GM10847 (cell line): Measurements from ENCODE around the gene CDH20.

ENCODE experiments used
- POLR2A ChIP-seq: IDR thresholded peaks from 2 replicates; pipeline ENCODE4 v1.6.1; 2011; ENCODE audit not compliant: insufficient read length; ENCODE audit errors: extremely low read depth

The CDH20 gene

DNA sequence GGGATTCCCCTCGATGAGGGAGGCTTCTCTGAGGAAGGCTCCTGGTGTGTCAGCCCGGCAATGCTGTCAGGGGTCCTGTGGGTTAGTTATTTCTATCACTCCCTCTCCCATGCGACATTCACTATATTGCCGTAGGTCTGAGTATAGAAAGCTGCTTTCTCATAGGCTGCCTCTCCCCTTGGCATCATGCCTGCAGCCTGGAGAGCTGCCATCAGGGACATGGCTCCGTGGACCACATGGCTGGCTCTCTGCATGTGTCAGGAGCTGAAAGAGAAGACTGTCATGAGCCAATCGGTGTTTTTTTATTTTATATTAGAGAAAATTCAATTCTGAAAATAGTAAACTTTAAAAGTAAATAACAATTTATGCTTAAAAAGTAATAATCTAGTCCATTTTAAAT lies 198.0 kb downstream of the CDH20 start:
- TF ChIP-seq POLR2A: no peak

DNA sequence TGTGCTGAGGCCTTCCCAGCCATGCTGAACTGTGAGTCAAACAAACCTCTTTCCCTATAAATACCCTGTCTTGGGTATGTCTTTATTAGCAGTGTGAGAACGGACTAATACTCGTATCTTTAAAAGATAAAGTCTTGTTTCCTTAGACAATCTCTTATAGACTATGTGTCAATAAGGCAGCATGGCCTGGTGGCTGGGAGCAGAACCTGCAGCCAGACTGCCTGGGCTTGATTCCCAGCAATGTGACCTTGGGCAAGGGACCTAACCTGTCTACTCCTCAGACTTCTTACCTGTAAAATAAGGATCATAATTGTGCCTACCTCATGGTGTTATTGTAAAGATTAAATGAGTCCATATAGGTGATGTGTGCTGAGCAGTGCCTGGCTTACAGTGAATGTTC lies 198.7 kb downstream of the CDH20 start:
- TF ChIP-seq POLR2A: no peak

DNA sequence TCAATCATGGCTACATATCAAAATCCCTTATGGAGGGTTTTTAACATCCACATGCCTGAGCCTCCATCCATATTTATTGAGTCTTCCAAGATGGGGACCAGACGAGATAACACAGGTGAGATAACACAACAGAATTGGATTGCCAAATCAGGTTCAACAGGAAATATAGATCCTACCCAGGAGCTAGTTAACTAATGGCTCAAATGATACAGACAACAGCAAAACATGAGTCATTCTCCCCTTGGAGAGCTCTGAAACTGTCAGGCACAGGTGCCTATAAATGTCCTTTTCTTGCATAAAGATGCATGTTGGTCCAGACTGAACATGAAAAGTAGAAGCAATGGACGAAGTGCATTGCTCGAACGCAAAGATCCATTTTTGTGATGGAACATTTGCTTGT lies 202.2 kb downstream of the CDH20 start:
- no peak for TF ChIP-seq POLR2A

DNA sequence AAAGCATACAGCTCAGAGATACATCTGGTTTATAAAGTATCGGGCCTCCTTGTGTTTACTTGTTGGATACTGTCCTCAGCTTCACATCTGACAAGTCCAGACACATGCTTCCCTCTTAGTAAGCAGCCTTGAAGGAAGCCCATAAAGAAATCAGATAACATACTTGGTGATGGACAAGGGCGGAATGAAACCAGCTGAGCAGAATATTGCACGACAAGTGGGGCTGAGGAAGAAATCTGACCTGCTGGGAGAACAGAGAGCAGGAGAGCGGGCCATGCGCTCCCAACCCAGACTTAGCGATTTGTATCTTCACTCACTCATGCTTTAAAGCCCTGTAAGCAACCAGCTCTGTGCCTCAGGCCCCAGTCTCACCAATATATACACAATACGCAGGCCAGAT lies 208.4 kb downstream of the CDH20 start:
- TF ChIP-seq POLR2A: no peak

DNA sequence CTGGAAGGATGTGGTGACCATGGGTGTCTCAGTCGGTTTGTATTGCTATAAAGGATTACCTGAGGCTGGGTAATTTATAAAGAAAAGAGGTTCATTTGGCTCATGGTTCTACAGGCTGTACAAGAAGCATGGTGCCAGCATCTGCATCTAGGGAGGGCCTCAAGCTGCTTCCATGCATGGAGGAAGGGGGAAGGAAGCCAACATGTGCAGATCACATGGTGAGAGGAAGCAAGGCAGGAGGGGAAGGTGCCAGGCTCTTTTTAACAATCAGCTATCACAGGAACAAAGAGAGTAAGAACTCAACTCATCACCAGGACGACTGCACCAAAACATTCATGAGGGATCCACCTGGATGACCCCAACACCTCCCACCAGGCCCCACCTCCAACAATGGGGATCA lies 209.4 kb downstream of the CDH20 start:
- no peak for TF ChIP-seq POLR2A

DNA sequence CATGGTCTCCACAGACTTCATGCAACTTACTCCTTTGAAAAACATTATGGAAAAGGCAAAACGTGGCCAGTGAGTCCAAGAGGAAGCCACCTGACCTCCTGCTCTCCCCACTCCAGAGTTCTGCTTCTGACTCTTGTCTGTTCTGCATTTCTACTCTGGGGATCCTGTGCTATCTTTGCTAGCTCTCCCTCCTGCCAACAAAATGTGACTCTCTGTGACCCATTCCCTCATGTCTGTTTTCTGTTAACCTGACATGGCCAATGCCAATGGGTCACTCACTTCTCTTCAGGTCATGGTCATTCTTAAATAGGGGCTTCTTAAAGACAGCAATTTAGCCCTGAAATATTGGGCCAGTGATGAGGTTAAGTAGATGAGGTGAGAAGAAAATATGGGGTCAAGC lies 210.3 kb downstream of the CDH20 start:
- no peak for TF ChIP-seq POLR2A

DNA sequence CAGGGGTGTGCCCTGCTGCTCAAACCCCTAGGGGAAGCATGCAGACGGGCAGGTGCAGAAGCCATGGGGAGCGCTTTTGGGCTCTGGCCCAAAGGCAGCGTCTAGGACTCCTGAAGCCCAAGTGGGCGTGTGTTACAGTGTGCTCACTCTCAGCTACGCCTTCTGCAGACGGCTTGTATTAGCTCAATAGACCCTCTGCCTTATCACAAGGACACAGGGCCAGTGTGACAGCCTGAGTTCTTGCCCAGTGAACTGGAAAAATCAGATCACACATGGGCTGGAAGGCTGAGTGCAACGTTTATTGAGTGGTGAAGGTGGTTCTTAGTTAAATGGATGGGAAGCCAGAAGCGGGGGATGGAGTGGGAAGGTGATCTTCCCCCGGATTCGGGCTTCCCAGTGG lies 210.9 kb downstream of the CDH20 start:
- TF ChIP-seq POLR2A: no peak

DNA sequence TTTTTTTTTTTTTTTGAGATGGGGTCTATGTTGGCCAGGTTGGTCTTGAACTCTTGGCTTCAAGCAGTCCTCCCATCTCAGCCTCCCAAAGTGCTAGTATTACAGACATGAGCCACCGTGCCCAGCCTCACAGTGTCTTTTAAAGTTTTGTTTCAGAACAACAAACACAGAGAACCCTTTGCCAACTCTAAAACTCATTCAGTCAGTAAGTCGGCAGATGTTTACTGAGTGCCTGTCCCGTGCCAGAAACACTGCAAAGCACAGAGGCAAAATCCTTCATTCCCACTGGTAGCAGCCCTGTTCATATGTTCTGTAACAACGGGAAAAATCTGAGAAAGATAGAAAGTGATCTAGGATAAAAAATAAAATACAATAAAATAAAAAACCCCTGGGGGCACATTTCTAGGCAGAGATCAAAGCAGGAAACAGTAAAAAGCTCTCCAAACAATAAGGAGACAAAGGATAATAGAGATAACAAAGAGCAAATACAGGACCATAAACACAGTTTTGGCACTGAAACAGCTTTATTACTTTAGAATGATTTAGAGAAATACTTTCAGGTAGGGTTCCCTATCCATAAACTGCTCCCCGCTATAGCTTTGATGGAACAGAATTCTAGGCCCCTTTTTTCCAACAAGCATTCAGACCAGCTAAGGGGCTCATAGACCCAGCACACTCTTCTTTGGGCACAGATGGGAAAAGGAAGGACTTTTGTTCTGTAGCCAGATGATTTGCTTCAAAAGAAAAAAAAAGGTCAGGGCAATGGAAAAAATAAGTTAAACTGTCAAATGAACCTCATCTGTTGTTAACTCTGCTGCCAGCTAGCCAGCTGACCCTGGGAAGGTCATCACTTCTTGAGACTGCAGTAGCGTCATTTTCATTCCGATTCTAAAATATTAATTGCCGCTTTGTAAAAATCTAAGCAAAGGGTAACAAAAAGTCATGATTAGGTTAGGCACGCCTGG lies 212.3 kb downstream of the CDH20 start:
- TF ChIP-seq POLR2A: no peak

DNA sequence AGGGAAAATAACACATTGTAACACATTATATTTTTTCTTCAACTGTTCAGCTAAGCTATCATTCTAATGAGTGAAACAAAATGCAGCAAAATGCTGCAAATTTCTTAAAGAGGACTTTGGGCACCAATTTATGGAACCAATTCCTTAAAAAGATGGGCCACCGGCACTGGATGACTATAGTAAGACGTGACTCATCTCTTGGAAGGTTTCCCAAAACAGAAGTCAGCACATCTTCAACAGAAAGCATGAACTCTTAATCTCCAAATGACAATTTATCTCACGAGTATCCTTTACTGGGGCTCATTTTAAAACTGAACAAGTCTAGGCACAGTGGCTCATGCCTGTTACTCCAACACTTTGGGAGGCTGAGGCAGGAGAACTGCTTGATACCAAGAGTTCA lies 213.4 kb downstream of the CDH20 start:
- TF ChIP-seq POLR2A: no peak

DNA sequence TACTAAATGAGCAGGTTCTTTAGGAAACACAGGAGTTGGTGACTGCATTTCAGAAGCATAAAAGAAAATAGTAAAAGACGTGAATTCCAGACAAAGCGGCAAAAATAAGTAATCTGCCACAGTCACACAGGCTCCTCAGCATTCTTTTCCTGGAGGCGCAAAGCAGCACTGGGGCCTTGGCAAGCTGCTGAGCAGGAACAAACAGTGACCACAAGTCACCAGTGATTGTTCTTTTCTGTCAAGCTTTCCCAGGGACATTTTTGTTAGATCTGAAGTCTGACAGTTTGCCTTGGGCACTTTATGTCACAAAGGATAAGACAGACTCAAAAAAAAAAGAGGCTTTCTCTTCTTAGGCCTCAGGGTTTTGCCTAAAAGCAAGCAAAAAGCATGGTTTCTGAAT lies 216.2 kb downstream of the CDH20 start:
- TF ChIP-seq POLR2A: no peak

DNA sequence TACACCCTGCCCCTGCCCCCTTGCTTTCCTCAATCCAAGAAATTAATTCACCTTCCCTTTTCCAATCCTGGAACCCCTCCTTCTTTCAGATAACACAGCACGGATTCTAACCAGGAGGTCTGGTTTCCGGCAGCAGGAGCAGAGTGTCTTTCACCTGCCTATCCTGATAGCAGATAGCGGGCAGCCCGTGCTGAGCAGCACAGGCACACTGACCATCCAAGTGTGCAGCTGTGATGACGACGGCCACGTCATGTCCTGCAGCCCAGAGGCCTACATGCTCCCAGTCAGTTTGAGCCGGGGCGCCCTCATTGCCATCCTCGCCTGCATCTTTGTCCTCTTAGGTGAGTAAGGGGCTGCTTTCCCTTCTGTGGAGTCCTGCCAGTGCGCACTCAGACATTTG lies 216.7 kb downstream of the CDH20 start:
- no peak for TF ChIP-seq POLR2A

DNA sequence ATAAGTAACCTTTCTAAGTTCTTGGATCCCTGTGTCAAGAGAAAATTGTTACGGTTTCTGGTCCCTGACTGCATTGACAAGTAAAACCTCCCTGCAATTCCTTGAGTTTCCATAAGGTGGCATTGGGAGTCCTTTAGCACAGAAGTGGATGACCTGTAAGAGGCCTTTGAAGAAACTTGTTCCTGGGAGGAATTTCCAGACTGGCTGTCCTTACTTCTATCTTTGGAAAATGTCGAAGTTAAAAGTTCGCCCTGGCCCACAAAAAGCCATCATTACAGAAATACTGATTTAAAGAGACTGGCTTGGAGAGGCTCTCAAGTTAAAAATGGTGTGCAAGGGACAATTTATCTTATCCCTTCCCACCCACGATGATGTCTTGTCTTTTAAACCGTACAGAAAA lies 218.4 kb downstream of the CDH20 start:
- TF ChIP-seq POLR2A: no peak

DNA sequence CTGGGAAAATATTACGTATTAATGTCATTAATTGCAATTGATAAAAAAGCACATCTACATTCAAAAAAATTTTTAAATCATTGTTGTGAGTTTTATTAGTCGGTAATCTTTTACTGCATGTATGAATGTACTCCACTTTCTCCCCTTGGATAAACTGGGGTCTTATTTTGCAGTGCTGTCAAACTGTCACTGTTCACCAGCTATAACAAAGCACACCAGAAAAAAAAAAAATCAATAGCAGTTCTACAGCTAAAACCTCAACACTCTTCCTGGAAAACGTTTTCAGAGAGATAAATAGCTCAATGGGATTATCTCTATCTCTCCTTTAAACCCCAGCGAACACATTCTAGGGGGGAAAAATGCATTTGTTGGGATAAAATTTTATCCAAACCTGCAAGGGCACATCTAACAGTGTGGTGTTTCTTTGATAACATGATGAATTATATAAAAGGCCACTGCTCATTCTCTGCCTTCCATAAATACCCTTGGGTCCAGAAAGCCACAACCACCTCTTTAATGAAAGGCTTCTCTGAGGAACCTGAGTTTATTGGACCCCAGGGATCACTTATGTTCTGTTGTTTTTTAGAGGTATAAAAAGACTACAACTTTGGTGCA lies 219.9 kb downstream of the CDH20 start:
- TF ChIP-seq POLR2A: no peak

DNA sequence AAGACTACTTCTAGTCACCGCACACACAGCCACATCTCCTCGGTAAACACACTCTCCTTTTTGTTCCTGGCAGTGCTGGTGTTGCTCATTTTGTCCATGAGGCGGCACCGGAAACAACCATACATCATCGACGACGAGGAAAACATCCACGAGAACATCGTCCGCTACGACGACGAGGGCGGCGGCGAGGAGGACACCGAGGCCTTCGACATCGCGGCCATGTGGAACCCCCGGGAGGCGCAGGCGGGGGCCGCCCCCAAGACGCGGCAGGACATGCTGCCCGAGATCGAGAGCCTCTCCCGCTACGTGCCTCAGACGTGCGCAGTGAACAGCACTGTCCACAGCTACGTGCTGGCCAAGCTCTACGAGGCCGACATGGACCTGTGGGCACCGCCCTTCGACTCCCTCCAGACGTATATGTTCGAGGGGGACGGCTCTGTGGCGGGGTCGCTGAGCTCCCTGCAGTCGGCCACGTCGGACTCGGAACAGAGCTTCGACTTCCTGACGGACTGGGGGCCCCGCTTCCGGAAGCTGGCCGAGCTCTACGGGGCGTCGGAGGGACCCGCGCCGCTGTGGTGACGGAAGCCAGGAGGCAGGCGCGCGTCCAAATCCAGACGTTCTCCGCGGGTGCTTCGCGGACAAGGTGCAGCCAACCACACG lies 221.0 kb downstream of the CDH20 start:
- no peak for TF ChIP-seq POLR2A

DNA sequence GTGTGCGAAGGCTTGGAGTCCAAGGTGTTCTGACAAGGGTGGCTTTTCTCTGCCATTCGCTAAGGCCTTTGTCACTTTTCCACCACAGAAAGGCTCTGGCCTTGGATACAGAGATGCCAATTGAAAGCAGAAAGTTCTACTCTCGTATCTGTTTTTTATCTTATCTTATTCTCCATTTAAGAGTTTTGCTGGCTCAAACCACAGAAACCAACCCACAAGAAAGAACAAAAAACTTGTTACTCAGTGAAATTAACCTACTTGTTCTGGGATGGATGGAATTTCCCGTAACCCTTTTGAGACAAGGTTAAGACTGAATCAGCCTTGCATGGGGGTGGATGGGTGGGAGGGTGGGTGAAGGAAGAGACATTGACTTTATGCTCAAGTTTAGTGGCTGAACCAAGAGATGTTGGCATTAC lies 221.7 kb downstream of the CDH20 start:
- TF ChIP-seq POLR2A: no peak

DNA sequence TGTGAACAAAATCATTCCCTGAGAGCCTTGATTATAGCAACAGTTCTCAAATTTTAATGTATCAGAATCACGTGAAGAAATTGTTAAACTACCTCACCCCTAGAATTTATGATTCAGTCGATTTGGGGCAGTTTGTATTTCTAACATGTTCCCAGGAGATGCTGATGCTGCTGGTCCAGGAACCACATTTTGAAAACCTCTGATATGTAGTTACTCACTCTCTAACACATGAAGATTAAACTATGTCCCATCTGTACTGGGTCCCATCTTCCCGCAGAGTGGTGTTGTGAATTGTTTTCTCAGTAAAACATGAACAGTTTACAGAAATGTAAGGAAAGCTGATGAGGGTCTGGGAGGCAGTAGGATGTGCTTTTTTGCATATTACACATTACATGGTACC lies 223.1 kb downstream of the CDH20 start:
- no peak for TF ChIP-seq POLR2A
